HG03135 (cell line): ENCODE data around the gene AGA.

Source experiments
- ATAC-seq: cut with Tn5 transposase; IDR thresholded peaks from one replicate; pipeline ENCODE4 v1.9.1; 2021; ENCODE audit warnings: mild to moderate bottlenecking, moderate library complexity; ENCODE audit not compliant: unreplicated experiment

Gene AGA

DNA sequence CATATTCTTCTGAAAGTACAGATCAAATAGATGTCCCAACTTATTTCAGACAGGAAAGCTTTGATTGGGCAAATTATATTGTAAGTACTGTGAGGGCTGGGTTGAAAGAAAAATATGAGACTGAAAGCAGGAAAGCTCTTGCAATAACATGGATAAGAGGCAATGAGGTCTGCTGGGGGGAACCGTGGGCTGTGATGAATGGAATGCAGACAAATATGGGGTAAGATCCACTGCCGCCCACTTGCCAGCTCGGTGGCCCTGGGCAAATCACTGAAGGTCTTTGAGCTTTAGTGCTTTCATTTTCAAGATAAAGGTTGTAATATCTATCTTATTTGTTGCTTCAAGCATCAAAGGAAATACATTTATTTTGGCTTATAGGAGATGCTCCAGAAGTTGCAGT lies 51.0 kb downstream of the AGA start:
- ATAC-seq: no peak

GRCh38 chr4:177386278-177386815 lies 55.9 kb downstream of the AGA start:
- no peak for ATAC-seq

GRCh38 chr4:177385576-177386277 lies 56.5 kb downstream of the AGA start:
- ATAC-seq: no peak

- no peak for ATAC-seq
These were observed 57.3 kb downstream of the AGA start for GRCh38 chr4:177384856-177385397.

DNA sequence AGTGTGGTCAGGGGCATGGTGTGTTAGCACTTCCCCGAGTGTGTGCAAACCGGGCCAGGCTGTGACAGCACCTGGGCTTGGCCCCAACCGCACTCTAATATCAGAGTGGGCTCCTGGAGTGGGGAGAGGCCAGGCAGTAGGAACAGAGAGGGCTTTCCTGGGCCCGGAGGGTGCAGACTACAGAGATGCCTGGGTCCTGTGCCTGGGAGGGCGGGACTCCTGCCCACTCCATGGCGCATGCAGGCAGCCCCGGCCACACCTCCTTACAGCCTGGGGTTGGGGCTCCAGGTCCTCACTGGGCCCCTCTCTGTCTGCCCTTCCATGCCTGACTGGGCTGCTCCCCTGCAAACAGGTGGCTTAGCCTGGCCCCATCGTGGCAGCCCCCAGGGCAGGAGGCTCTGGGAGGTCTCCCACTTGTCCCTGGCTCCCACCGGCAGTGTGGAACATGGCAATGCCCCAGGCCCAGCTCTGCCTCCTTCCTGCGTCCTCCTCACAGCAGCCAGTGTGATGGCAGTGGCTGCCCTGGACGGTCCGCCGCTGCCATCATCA lies 60.4 kb downstream of the AGA start:
- no peak for ATAC-seq
